Chondrocyte (in vitro differentiated cells): Measurements from ENCODE around the gene LRTM2. TPM values are rescaled to one million over a fixed set of nuclear protein-coding genes. Genes with fewer than 3 reads are reported as not detected.

Experiments used
- DNase-seq: peaks from one replicate; pipeline ENCODE4 v3.0.0; 2021; ENCODE audit warnings: mixed read lengths, low spot score
- H3K27ac Mint-ChIP-seq: one replicate; pipeline ENCODE4 v1.8.0; 2021; ENCODE audit warnings: mild to moderate bottlenecking, moderate library complexity, mixed read lengths; ENCODE audit not compliant: unreplicated experiment
- H3K27me3 Mint-ChIP-seq: 2 replicates; pipeline ENCODE4 v1.8.0; 2021; ENCODE audit warnings: low read depth, mixed read lengths
- H3K36me3 Mint-ChIP-seq: 2 replicates; pipeline ENCODE4 v1.8.0; 2021; ENCODE audit warnings: low read depth, mixed read lengths
- H3K4me1 Mint-ChIP-seq: 2 replicates; pipeline ENCODE4 v1.8.0; 2021; ENCODE audit warnings: low read depth, mild to moderate bottlenecking, mixed read lengths
- H3K4me3 Mint-ChIP-seq: one replicate; pipeline ENCODE4 v1.8.0; 2021; ENCODE audit warnings: mild to moderate bottlenecking, moderate library complexity, mixed read lengths; ENCODE audit not compliant: unreplicated experiment
- H3K9me3 Mint-ChIP-seq: 2 replicates; pipeline ENCODE4 v1.8.0; 2021; ENCODE audit warnings: low read depth, mixed read lengths
- total RNA-seq: library from RNA; stranded (reverse); gene quantifications from 3 replicates; pipeline ENCODE4 v1.2.1, GENCODE V29; 2021
- TF ChIP-seq, protein P1 (sequence below): fragments of 200-600 bp; sonication (generic); IDR thresholded peaks from 2 replicates; pipeline ENCODE4 v1.5.0; 2021; ENCODE audit warnings: antibody characterized with exemption, mild to moderate bottlenecking, moderate library complexity

LRTM2 gene
- total RNA-seq, 1 donor from 2014 or later = not detected

DNA sequence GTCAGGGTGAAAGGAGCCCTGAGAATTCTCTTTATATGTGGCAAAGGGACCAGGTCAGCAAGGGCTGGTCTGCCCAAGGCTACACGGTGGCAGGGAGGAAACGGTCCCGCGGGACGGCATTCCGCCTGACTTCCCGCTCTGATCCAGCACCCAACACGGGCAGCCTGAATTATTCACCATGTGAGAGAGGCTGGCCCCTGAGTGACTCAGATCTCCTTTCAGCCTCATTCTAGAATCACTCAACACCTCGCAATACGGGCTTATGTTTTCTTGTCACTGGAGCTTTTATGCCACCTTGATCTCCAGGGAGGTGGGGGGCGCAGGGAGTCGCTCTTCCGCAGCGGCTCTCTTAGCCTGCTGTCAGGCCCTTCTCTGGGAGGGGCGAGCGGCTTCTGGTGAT lies 8.5 kb downstream of the LRTM2 start:
- DNase-seq = peak; percentile 46
- Mint-ChIP-seq H3K4me1 (peaks cover 5% of the 10 kb centered on the region), H3K9me3 (no peaks in the 10 kb centered on the region), H3K27ac (no peak overlapping the region), H3K27me3 (peaks cover 31% of the 10 kb centered on the region), H3K36me3 (no peaks in the 10 kb centered on the region), H3K4me3 (no peak overlapping the region)
- TF ChIP-seq, protein P1, sequence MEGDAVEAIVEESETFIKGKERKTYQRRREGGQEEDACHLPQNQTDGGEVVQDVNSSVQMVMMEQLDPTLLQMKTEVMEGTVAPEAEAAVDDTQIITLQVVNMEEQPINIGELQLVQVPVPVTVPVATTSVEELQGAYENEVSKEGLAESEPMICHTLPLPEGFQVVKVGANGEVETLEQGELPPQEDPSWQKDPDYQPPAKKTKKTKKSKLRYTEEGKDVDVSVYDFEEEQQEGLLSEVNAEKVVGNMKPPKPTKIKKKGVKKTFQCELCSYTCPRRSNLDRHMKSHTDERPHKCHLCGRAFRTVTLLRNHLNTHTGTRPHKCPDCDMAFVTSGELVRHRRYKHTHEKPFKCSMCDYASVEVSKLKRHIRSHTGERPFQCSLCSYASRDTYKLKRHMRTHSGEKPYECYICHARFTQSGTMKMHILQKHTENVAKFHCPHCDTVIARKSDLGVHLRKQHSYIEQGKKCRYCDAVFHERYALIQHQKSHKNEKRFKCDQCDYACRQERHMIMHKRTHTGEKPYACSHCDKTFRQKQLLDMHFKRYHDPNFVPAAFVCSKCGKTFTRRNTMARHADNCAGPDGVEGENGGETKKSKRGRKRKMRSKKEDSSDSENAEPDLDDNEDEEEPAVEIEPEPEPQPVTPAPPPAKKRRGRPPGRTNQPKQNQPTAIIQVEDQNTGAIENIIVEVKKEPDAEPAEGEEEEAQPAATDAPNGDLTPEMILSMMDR = no peak

DNA sequence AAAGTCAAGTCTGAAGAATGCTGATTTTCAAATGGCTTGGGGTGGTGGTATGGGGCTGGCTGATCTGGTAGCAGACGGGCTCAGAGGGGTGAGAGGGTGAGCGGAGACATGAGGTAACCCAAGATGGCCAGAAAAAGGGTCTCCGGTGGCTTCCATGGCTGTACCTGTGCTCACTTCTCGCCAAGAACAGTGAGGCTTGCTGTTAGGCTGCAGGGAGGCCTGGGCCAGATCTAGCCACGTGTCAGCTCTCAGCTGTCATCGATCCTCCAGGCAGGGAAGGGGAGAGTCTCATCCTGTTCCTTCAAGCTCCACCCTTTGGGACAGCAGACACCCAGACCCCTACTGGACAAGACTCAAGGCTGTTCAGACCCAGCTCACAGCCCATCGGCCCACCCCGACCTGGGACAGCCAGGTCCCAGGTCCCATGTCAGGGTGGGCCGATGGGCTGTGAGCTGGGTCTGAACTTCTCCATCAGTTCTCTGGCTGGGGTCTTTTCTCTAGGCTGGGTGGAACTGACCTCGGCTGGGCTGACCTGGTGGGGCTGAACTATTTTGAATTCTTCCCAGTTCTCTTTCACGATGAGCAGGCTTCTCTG lies 9.0 kb downstream of the LRTM2 start:
- Mint-ChIP-seq H3K27me3 (peaks cover 34% of the 10 kb centered on the region), H3K36me3 (no peaks in the 10 kb centered on the region), H3K4me3 (no peak overlapping the region), H3K27ac (no peak overlapping the region), H3K9me3 (no peaks in the 10 kb centered on the region), H3K4me1 (peaks cover 5% of the 10 kb centered on the region)
- TF ChIP-seq, protein P1 = no peak
- peak; percentile 48 for DNase-seq

DNA sequence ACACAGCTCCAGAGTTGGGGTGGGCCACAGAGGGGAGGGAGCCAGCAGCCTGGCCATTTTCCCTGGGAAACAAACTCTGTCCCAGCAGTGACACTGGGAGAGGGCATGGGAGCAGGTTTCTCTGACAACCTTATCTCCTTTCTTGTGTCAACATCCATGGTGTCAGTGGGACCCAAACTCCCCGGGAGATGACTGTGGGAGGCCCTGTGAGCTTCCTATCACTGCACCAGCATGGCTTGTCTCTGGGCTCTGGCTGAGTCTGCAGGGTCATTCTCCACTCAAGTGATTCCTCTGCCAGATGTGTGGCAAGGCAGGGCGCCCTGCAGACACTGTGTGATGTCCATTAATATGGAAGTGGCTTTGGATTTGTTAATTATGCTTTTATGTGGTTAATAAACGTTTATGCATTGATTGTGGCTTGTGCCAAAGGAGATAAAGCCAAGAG lies 10.1 kb downstream of the LRTM2 start:
- peaks cover 41% of the 10 kb centered on the region for H3K27me3 Mint-ChIP-seq

DNA sequence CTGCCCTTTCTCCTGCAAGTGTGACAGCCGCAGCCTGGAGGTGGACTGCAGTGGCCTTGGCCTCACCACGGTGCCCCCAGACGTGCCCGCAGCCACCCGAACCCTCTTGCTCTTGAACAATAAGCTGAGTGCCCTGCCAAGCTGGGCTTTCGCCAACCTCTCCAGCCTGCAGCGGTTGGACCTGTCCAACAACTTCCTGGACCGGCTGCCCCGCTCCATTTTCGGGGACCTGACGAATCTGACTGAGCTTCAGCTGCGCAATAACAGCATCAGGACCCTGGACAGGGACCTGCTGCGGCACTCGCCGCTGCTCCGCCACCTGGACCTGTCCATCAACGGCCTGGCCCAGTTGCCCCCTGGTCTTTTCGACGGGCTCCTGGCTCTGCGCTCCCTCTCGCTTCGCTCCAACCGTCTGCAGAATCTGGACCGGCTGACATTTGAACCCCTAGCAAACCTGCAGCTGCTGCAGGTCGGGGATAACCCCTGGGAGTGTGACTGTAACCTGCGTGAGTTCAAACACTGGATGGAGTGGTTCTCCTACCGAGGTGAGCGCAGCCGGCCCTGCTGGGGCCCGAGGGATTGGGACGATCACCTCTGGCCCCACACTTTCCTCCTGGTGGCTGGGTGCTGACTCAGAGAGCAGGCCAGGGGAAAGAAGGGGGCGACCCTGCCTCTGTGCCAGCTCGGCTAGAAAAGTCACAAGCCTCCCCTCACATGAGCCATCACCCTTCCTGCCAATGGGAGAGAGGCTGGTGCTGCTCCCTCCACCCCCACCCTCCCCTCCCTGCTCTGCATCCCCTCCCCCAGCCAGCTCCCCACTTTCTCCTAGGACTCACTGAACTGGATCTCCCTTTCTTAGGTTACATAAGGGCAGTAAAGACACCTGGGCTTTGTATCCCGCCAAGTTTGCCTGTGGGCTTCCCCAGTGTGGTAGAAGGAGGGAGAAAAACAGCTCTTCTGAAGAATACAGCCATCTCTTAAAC lies 10.9 kb downstream of the LRTM2 start:
- Mint-ChIP-seq H3K9me3 (no peaks in the 10 kb centered on the region), H3K4me3 (no peak overlapping the region), H3K4me1 (peaks cover 5% of the 10 kb centered on the region), H3K27ac (no peak overlapping the region), H3K27me3 (peaks cover 39% of the 10 kb centered on the region), H3K36me3 (no peaks in the 10 kb centered on the region)
- TF ChIP-seq, protein P1 = no peak
- peak; percentile 81 for DNase-seq

More for the DNA sequence above, 10.1 kb downstream of the LRTM2 start:
- Mint-ChIP-seq H3K4me3 (no peak overlapping the region), H3K9me3 (no peaks in the 10 kb centered on the region), H3K4me1 (peaks cover 5% of the 10 kb centered on the region), H3K27ac (no peak overlapping the region), H3K36me3 (no peaks in the 10 kb centered on the region)
- TF ChIP-seq, protein P1 = no peak
- peak; percentile 44 for DNase-seq

DNA sequence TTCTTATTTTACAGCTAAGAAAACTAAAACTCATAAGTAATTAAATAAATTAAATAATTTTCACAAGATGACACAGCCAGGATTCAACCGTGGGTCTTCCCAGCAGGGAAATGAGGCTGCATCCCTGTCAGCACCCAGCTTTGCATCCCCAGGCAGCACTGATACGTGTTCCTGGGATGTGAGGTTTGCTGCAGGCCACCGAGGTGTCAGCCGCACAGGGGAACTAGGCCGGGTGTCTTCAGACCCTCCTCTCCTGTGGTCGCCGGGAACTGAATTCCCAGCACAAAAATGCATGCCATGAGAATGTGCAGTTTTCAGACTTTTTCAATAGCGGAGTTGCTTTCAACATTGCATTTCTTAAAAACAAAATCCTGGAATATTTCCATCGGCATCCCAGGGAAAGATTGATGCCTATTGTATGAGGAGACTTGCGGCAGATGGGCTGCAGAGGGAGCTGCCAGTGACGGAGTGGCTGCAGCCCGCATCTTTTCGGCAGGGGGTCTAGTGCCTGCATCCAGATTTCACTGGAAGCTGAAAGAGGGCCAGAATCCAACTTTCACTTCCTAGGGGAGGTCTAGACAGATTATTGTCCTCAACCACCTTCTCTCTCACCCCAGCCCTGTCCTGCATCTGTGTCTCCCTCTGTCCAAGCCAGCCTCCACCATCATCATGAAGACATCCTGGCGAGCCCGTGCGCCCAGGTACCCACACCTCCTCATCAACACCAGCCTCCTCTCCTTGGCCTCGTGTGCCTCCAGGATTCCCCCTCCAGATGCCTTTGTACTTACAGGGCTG lies 12.6 kb downstream of the LRTM2 start:
- TF ChIP-seq, protein P1 = no peak
- DNase-seq = peak; percentile 62
- H3K4me1 Mint-ChIP-seq = peaks cover 18% of the 10 kb centered on the region
- H3K4me3 Mint-ChIP-seq = no peak overlapping the region
- no peaks in the 10 kb centered on the region for H3K9me3 Mint-ChIP-seq
- H3K36me3 Mint-ChIP-seq = no peaks in the 10 kb centered on the region
- H3K27me3 Mint-ChIP-seq = peaks cover 39% of the 10 kb centered on the region
- H3K27ac Mint-ChIP-seq = no peak overlapping the region
